GM13977 (cell line): ENCODE results near the gene GAD2.

Source experiments
- DNase-seq: peaks from one replicate; pipeline ENCODE4 v3.0.0; 2012; ENCODE audit warnings: low spot score
- CTCF ChIP-seq: IDR thresholded peaks from 2 replicates; pipeline ENCODE4 v1.5.1; 2012; ENCODE audit warnings: mild to moderate bottlenecking, control low read depth; ENCODE audit not compliant: insufficient read depth; ENCODE audit errors: extremely low read depth, missing control alignments
- in situ Hi-C: fragments of 300-500 bp; cut with MboI; formaldehyde crosslinking; loops from one replicate; pipeline ENCODE4 v1.12.0; 2022; ENCODE audit warnings: low sequenced_read_pairs, low pct_unique_long_range_greater_than_20kb, mixed read lengths, inconsistent platforms; ENCODE audit not compliant: unreplicated experiment

The GAD2 gene

DNA sequence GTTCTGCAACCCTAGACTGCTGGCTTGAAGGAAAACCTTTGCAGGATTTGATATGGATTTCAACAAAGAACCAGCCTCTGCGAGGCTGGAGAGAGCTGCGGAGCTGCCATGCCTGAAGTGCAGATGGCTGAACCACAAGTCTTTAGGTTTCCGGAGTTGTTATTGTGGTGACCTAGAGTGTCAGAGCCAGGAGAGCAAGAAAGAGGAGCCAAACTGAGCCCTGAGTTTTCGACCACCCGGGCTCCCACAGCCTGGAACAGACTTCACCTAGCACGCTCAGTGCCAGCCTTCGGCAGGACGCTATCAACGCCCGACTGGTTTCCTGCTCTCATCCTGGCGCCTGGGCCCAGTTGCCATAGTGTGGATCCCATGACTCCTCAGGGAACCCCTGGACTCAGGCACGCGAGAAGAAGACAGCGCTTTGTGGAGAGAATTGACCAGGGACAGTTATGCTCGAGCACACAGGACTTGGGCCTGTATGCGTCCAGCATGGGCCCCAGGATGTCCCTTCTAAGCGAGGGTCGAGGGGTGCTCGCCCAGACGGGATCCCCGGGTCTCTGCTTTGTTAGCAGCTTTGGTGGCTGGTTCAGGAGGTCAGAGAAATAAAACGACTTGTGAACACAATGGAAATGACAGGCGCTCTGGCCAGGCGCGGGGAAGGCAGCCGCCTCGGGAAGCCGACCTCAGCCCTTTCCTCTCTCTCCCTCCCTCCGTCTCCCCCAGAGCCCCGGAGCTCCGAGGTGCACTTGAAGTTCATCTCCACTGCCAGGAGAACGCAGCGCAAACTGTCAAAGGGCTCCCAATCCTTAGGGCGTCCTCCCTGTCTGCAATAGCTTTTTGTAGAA lies 1.8 kb upstream of the GAD2 start:
- TF ChIP-seq CTCF, result no peak
- no peak for DNase-seq
- in situ Hi-C loops, result no loop called here

- no peak for DNase-seq
- TF ChIP-seq CTCF, result no peak
- in situ Hi-C loops, result no loop called here
These were observed 1.1 kb upstream of the GAD2 start for GRCh38 chr10:26215396-26215934.

- in situ Hi-C loops, result no loop called here
- TF ChIP-seq CTCF, result no peak
- peak; percentile 70 for DNase-seq
These were observed 514 bp upstream of the GAD2 start for GRCh38 chr10:26215935-26216584.

- TF ChIP-seq CTCF, result no peak
- in situ Hi-C loops, result no loop called here
- DNase-seq, result no peak
These were observed 967 bp downstream of the GAD2 start for GRCh38 chr10:26217396-26218086.

DNA sequence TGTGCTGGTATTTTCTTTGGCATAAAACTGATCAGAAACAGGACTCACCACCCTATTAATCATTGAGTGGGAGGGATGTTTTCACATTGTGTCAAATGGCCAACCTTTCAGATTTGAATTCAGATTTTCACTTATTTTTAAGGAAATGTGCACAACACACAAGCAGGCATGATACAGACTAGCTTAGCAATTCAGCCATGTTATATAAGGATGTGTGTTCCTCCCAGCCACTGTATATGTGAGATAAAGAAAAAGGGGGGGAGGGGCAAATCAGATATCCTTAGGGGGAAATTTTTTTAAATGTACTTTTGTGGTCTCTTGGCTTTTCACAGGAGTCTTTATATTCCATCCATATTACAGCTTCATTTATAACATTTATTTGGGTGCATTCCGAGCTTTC lies 3.1 kb downstream of the GAD2 start:
- in situ Hi-C loops, result no loop called here
- TF ChIP-seq CTCF, result no peak
- no peak for DNase-seq

DNA sequence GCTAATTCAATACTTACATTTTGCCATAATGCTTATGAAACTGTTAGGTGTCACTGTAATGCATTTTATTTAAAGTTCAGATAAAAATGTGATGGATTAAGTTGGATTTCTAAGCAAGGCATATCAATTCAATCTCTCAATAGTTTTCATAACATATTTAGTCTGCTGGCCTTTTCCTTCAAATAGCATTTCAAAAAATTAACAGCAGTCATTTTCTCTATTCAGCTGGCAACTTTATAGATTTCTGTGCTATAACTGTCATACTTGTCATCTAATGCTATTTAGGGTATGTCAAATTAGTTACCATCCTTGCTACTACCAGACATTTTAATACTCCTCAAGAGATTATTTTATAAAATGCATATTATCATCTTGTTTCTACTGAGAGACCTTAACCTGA lies 4.3 kb downstream of the GAD2 start:
- no peak for TF ChIP-seq CTCF
- in situ Hi-C loops, result no loop called here
- DNase-seq, result no peak
